H9 (cell line): ENCODE measurements around the gene TRPV3. TPM values are rescaled to one million over a fixed set of nuclear protein-coding genes. Genes with fewer than 3 reads are reported as not detected.

ENCODE experiments used
- DNase-seq: peaks from one replicate; pipeline ENCODE4 v3.0.0-alpha.2; 2017
- H2AFZ ChIP-seq: one replicate; pipeline ENCODE4 v1.6.1; 2013; ENCODE audit warnings: mild to moderate bottlenecking, low read length, control low read depth, moderate library complexity
- H2AK5ac ChIP-seq: 2 replicates; pipeline ENCODE4 v1.6.1; 2013; ENCODE audit warnings: low read length, control low read depth, mixed read lengths; ENCODE audit not compliant: insufficient read length
- H2BK120ac ChIP-seq: one replicate; pipeline ENCODE4 v1.6.1; 2013; ENCODE audit warnings: low read depth, mild to moderate bottlenecking, low read length, control low read depth, inconsistent platforms; ENCODE audit not compliant: poor library complexity, severe bottlenecking
- H2BK12ac ChIP-seq: 2 replicates; pipeline ENCODE4 v1.6.1; 2013; ENCODE audit warnings: low read length, control low read depth, mixed read lengths, low read depth; ENCODE audit not compliant: insufficient read length
- H2BK15ac ChIP-seq: 2 replicates; pipeline ENCODE4 v1.6.1; 2013; ENCODE audit warnings: low read depth, low read length, control low read depth
- H2BK20ac ChIP-seq: one replicate; pipeline ENCODE4 v1.6.1; 2013; ENCODE audit warnings: low read depth, mild to moderate bottlenecking, low read length, control low read depth, inconsistent platforms; ENCODE audit not compliant: poor library complexity, severe bottlenecking
- H2BK5ac ChIP-seq: 2 replicates; pipeline ENCODE4 v1.6.1; 2013; ENCODE audit warnings: low read length, control low read depth, mixed read lengths; ENCODE audit not compliant: insufficient read length
- H3K14ac ChIP-seq: 2 replicates; pipeline ENCODE4 v1.6.1; 2013; ENCODE audit warnings: low read length, control low read depth; ENCODE audit not compliant: insufficient read depth
- H3K18ac ChIP-seq: 2 replicates; pipeline ENCODE4 v1.6.1; 2013; ENCODE audit warnings: low read depth, mild to moderate bottlenecking, mixed read lengths, low read length, control low read depth; ENCODE audit not compliant: insufficient read length
- H3K23ac ChIP-seq: 2 replicates; pipeline ENCODE4 v1.6.1; 2013; ENCODE audit warnings: low read length, control low read depth, mixed read lengths, low read depth; ENCODE audit not compliant: insufficient read length
- H3K23me2 ChIP-seq: 2 replicates; pipeline ENCODE4 v1.6.1; 2013; ENCODE audit warnings: low read depth, mild to moderate bottlenecking, mixed read lengths, low read length, control low read depth; ENCODE audit not compliant: insufficient read length, poor library complexity, severe bottlenecking
- H3K27ac ChIP-seq: 2 replicates; pipeline ENCODE4 v1.5.1; 2013; ENCODE audit warnings: low read length, control low read depth, mixed read lengths, low read depth; ENCODE audit not compliant: insufficient read length
- H3K27me3 ChIP-seq: 2 replicates; pipeline ENCODE4 v1.6.1; 2013; ENCODE audit warnings: low read length, control low read depth, inconsistent platforms; ENCODE audit not compliant: insufficient read depth
- H3K4ac ChIP-seq: 2 replicates; pipeline ENCODE4 v1.6.1; 2013; ENCODE audit warnings: low read depth, mild to moderate bottlenecking, control low read depth, inconsistent platforms, low read length, moderate library complexity
- H3K4me1 ChIP-seq: 2 replicates; pipeline ENCODE4 v1.6.1; 2013; ENCODE audit warnings: low read length, control low read depth, inconsistent platforms; ENCODE audit not compliant: insufficient read depth
- H3K4me2 ChIP-seq: 2 replicates; pipeline ENCODE4 v1.6.1; 2013; ENCODE audit warnings: low read length, control low read depth, mixed read lengths; ENCODE audit not compliant: insufficient read length, insufficient read depth
- H3K56ac ChIP-seq: 2 replicates; pipeline ENCODE4 v1.6.1; 2013; ENCODE audit warnings: low read depth, mild to moderate bottlenecking, mixed read lengths, low read length, control low read depth; ENCODE audit not compliant: insufficient read length
- H3K79me1 ChIP-seq: 2 replicates; pipeline ENCODE4 v1.6.1; 2013; ENCODE audit warnings: low read depth, mild to moderate bottlenecking, moderate library complexity, low read length, control low read depth, inconsistent platforms; ENCODE audit not compliant: insufficient read depth, poor library complexity, severe bottlenecking
- H3K79me2 ChIP-seq: 2 replicates; pipeline ENCODE4 v1.6.1; 2013; ENCODE audit warnings: low read length, control low read depth, inconsistent platforms; ENCODE audit not compliant: insufficient read depth
- H3K9ac ChIP-seq: 2 replicates; pipeline ENCODE4 v1.6.1; 2013; ENCODE audit warnings: low read length, control low read depth, mixed read lengths; ENCODE audit not compliant: insufficient read length; ENCODE audit errors: extremely low read depth
- H3K9me3 ChIP-seq: one replicate; pipeline ENCODE4 v1.6.1; 2013; ENCODE audit warnings: low read depth, low read length, inconsistent platforms; ENCODE audit not compliant: control insufficient read depth
- H3T11ph ChIP-seq: one replicate; pipeline ENCODE4 v1.6.1; 2013; ENCODE audit warnings: mild to moderate bottlenecking, low read length, control low read depth, inconsistent platforms
- H4K20me1 ChIP-seq: one replicate; pipeline ENCODE4 v1.6.1; 2013; ENCODE audit not compliant: control insufficient read depth, insufficient read length, insufficient read depth
- H4K5ac ChIP-seq: 2 replicates; pipeline ENCODE4 v1.6.1; 2013; ENCODE audit warnings: low read depth, mild to moderate bottlenecking, mixed read lengths, low read length, control low read depth; ENCODE audit not compliant: insufficient read length
- H4K8ac ChIP-seq: replicated peaks from 2 replicates; pipeline ENCODE4 v1.6.1; 2013; ENCODE audit warnings: low read length, control low read depth, mixed read lengths, low read depth; ENCODE audit not compliant: insufficient read length
- H4K91ac ChIP-seq: 2 replicates; pipeline ENCODE4 v1.6.1; 2013; ENCODE audit warnings: low read depth, mild to moderate bottlenecking, moderate library complexity, mixed read lengths, low read length, control low read depth; ENCODE audit not compliant: insufficient read length
- H3K27ac Mint-ChIP-seq, 3 experiments: 2 replicates in 2 of 3; 3 replicates in 1 of 3; pipeline ENCODE4 v1.8.0; 2020 to 2021; ENCODE audit warnings: mixed read lengths in 3 of 3, mild to moderate bottlenecking in 1 of 3, moderate library complexity in 1 of 3
- H3K27me3 Mint-ChIP-seq: 2 replicates; pipeline ENCODE4 v1.8.0; 2021; ENCODE audit warnings: low read depth, mild to moderate bottlenecking, moderate library complexity, mixed read lengths
- H3K36me3 Mint-ChIP-seq, 3 experiments: 2 replicates in 2 of 3; 3 replicates in 1 of 3; pipeline ENCODE4 v1.8.0; 2020 to 2021; ENCODE audit warnings: low read depth in 3 of 3, mixed read lengths in 3 of 3; ENCODE audit not compliant: insufficient read depth in 1 of 3
- H3K4me1 Mint-ChIP-seq, 2 experiments: 2 replicates each; pipeline ENCODE4 v1.8.0; 2020; ENCODE audit warnings: mixed read lengths in 2 of 2
- H3K4me3 Mint-ChIP-seq, 2 experiments: 2 replicates in 1 of 2; 3 replicates in 1 of 2; pipeline ENCODE4 v1.8.0; 2020 to 2021; ENCODE audit warnings: mild to moderate bottlenecking in 2 of 2, mixed read lengths in 2 of 2, moderate library complexity in 1 of 2
- H3K9me3 Mint-ChIP-seq, 2 experiments: 2 replicates in 1 of 2; 3 replicates in 1 of 2; pipeline ENCODE4 v1.8.0; 2020; ENCODE audit warnings: mild to moderate bottlenecking in 2 of 2, mixed read lengths in 2 of 2, moderate library complexity in 1 of 2
- CTCF ChIP-seq: fragments of 200-600 bp; sonication (generic); conservative IDR thresholded peaks from 3 replicates; pipeline ENCODE4 v1.8.0; 2021; ENCODE audit warnings: antibody characterized with exemption, mild to moderate bottlenecking
- WGBS: extraction: QIAGEN DNeasy Blood & Tissue Kit; methylation state at CpG from one replicate; pipeline ENCODE4 v1.1.7; 2013; ENCODE audit warnings: missing lambda C conversion rate, low lambda C conversion rate, mixed read lengths; ENCODE audit not compliant: insufficient read length; ENCODE audit errors: extremely low coverage; 5-methylcytosine and 5-hydroxymethylcytosine counted together
- total RNA-seq: library from RNA; stranded (reverse); gene quantifications from 2 replicates; pipeline ENCODE4 v1.2.1, GENCODE V29; 2021

TRPV3 gene
- total RNA-seq, 1 experiment from 2014 or later = 0.63 TPM

GRCh38 chr17:3593384-3593783, 35.8 kb upstream of the TRPV3 start:
- Histone ChIP-seq H4K5ac (no peak overlapping the region), H3K23me2 (no peaks in the 10 kb centered on the region), H4K91ac (no peak overlapping the region), H3K56ac (no peak overlapping the region), H2BK12ac (no peak overlapping the region), H3K4ac (no peak overlapping the region), H3K23ac (no peak overlapping the region), H3K4me2 (no peak overlapping the region), H2BK20ac (no peak overlapping the region), H3K27ac (no peak overlapping the region), H3K18ac (no peak overlapping the region), H2BK120ac (no peak overlapping the region), H3K9ac (no peak overlapping the region), H3K14ac (no peak overlapping the region), H2AK5ac (no peak overlapping the region), H3K27me3 (no peaks in the 10 kb centered on the region), H3K79me2 (no peaks in the 10 kb centered on the region), H4K8ac (no peak overlapping the region), H3K79me1 (no peaks in the 10 kb centered on the region), H2AFZ (no peak overlapping the region), H4K20me1 (no peaks in the 10 kb centered on the region), H3K4me1 (no peaks in the 10 kb centered on the region), H3K9me3 (no peaks in the 10 kb centered on the region), H3T11ph (no peak overlapping the region), H2BK5ac (no peak overlapping the region), H2BK15ac (no peak overlapping the region)
- DNase-seq = no peak
- Mint-ChIP-seq H3K9me3 (no peaks in the 10 kb centered on the region), H3K27ac (peak overlapping the region in 1 of 3 experiments; percentile 90; a peak in 1 of 7 replicates), H3K36me3 (peaks cover 9 to 26% (median 20%) of the 10 kb centered on the region in 3 experiments), H3K4me3 (no peak overlapping the region), H3K27me3 (no peaks in the 10 kb centered on the region), H3K4me1 (peaks cover 2% of the 10 kb centered on the region in 2 experiments; a peak in 3 of 4 replicates)
- no peak for TF ChIP-seq CTCF
- no CpG with 5 or more reads among the region's 5 CpGs for WGBS
